Measurements from ENCODE around the gene PSAPL1.

The PSAPL1 gene

GRCh38 chr4:7418131-7418943 lies 16.4 kb downstream of the PSAPL1 start:
- DNase-seq (ENCODE audit: low read depth) = no peak

- DNase-seq (ENCODE audit: low read depth) = no peak
These were observed 17.1 kb downstream of the PSAPL1 start for GRCh38 chr4:7417639-7418038.

GRCh38 chr4:7416745-7417432 lies 17.8 kb downstream of the PSAPL1 start:
- no peak for DNase-seq (ENCODE audit: low read depth)

GRCh38 chr4:7415927-7416686 lies 18.6 kb downstream of the PSAPL1 start:
- DNase-seq (ENCODE audit: low read depth) = no peak

- DNase-seq (ENCODE audit: low read depth) = no peak
These were observed 19.8 kb downstream of the PSAPL1 start for GRCh38 chr4:7414736-7415510.

- no peak for DNase-seq (ENCODE audit: low read depth)
These were observed 20.7 kb downstream of the PSAPL1 start for GRCh38 chr4:7414046-7414445.

- no peak for DNase-seq (ENCODE audit: low read depth)
These were observed 22.2 kb downstream of the PSAPL1 start for GRCh38 chr4:7412554-7412912.

GRCh38 chr4:7411896-7412553 lies 22.7 kb downstream of the PSAPL1 start:
- no peak for DNase-seq (ENCODE audit: low read depth)

GRCh38 chr4:7411491-7411890 lies 23.2 kb downstream of the PSAPL1 start:
- no peak for DNase-seq (ENCODE audit: low read depth)

- DNase-seq (ENCODE audit: low read depth) = no peak
These were observed 24.3 kb downstream of the PSAPL1 start for GRCh38 chr4:7410446-7410845.

- DNase-seq (ENCODE audit: low read depth) = no peak
These were observed 26.6 kb downstream of the PSAPL1 start for GRCh38 chr4:7408166-7408565.

GRCh38 chr4:7403001-7403400 lies 31.7 kb downstream of the PSAPL1 start:
- no peak for DNase-seq (ENCODE audit: low read depth)

GRCh38 chr4:7402526-7402925 lies 32.2 kb downstream of the PSAPL1 start:
- DNase-seq (ENCODE audit: low read depth) = no peak

- DNase-seq (ENCODE audit: low read depth) = no peak
These were observed 33.9 kb downstream of the PSAPL1 start for GRCh38 chr4:7400671-7401298.

- no peak for DNase-seq (ENCODE audit: low read depth)
These were observed 35.1 kb downstream of the PSAPL1 start for GRCh38 chr4:7399440-7400234.

GRCh38 chr4:7398788-7399439 lies 35.8 kb downstream of the PSAPL1 start:
- no peak for DNase-seq (ENCODE audit: low read depth)

GRCh38 chr4:7398104-7398423 lies 36.7 kb downstream of the PSAPL1 start:
- DNase-seq (ENCODE audit: low read depth) = no peak

GRCh38 chr4:7397206-7398103 lies 37.3 kb downstream of the PSAPL1 start:
- no peak for DNase-seq (ENCODE audit: low read depth)
